ENCODE measurements around the gene RTN4.

DNA sequence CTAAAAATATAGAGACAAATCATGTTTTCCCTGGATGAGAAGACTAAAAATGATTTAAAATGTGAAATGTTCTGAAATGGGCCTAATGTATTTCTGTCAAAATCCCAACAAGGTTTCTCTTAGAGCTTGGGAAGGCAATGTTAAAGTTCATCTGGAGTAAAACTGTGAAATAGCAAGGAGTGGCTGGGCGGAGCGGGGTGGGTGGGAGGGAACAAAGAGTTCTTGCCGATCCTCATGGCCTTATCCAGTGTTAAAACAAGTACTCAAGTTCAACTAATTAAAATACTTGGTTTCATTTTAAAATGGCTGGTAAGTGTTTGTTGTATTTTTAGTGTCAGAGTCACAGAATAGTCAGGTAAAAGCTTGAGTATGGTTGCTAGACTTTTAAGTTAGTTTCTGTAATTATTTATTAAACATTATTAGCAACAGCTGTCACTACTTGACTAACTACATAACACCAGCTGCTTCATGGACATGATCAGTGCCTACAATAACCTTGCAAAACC, 87.3 kb downstream of the RTN4 start:
- TF ChIP-seq, protein P1, sequence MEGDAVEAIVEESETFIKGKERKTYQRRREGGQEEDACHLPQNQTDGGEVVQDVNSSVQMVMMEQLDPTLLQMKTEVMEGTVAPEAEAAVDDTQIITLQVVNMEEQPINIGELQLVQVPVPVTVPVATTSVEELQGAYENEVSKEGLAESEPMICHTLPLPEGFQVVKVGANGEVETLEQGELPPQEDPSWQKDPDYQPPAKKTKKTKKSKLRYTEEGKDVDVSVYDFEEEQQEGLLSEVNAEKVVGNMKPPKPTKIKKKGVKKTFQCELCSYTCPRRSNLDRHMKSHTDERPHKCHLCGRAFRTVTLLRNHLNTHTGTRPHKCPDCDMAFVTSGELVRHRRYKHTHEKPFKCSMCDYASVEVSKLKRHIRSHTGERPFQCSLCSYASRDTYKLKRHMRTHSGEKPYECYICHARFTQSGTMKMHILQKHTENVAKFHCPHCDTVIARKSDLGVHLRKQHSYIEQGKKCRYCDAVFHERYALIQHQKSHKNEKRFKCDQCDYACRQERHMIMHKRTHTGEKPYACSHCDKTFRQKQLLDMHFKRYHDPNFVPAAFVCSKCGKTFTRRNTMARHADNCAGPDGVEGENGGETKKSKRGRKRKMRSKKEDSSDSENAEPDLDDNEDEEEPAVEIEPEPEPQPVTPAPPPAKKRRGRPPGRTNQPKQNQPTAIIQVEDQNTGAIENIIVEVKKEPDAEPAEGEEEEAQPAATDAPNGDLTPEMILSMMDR (IDR thresholded peaks at IDR 0.05), result no peak
- TF ChIP-seq POLR2A (IDR thresholded peaks at IDR 0.05), result no peak
- no peak for TF ChIP-seq POLR2AphosphoS5 (IDR thresholded peaks at IDR 0.05)
